ENCODE measurements around the gene RSU1.

- TF ChIP-seq CTCF (optimal IDR thresholded peaks at IDR 0.05 in 1 of 3, IDR thresholded peaks at IDR 0.05 in 1 of 3, conservative IDR thresholded peaks at IDR 0.05 in 1 of 3; ENCODE audit: extremely low read depth in 1 of 3, insufficient read depth in 2 of 3, low read length in 3 of 3) (no peak), EZH2 (IDR thresholded peaks at IDR 0.05; ENCODE audit: low read length) (no peak)
Measured at GRCh38 chr10:16646181-16647059, 170.8 kb downstream of the RSU1 start.
